ENCODE results near the gene STMN1. TPM values are rescaled to one million over a fixed set of nuclear protein-coding genes. Genes with fewer than 3 reads are reported as not detected.

STMN1 gene
- total RNA-seq, 1 experiment from 2014 or later, result 368 TPM

- TF ChIP-seq REST (IDR thresholded peaks at IDR 0.05; ENCODE audit: low read depth), result no peak
- no peak for TF ChIP-seq EZH2phosphoT487 (IDR thresholded peaks at IDR 0.05; ENCODE audit: borderline replicate concordance)
- TF ChIP-seq SRF (IDR thresholded peaks at IDR 0.05; ENCODE audit: low read depth), result no peak
Observed at GRCh38 chr1:25905680-25906643, at the start of gene STMN1 (continued).

GRCh38 chr1:25955553-25955952 is 49.3 kb upstream of the STMN1 start:
- CTCF ChIA-PET, result no interaction called here
- H3K4me2 ChIP-seq (ENCODE audit: low read length), result no peak overlapping the region

More at GRCh38 chr1:25955553-25955952, 49.3 kb upstream of the STMN1 start:
- no peaks in the 10 kb centered on the region for H3K4me1 ChIP-seq (ENCODE audit: control insufficient read depth in 1 of 2, insufficient read depth in 2 of 2, low read length in 2 of 2)
- DNase-seq (ENCODE audit: low read depth, low spot score) (no peak), ATAC-seq (no peak)
- no peak overlapping the region for H3K9ac ChIP-seq (ENCODE audit: low read length)
- intact Hi-C loops (cut with micrococcal nuclease), result no loop called here
- no peaks in the 10 kb centered on the region for H4K20me1 ChIP-seq (ENCODE audit: insufficient read depth)
- POLR2A ChIA-PET, result no interaction called here
- RAD21 ChIA-PET (ENCODE audit: low non-redundant PET in 1 of 2, low total read pairs in 2 of 2, uncharacterized antibody in 2 of 2, unreplicated experiment in 2 of 2), result no interaction called here
- no TSS peak for BruUV-seq (replicated peaks)
- no peak overlapping the region for H2AFZ ChIP-seq (ENCODE audit: low read depth, low read length, poor library complexity, severe bottlenecking)
- H3K9me2 ChIP-seq (ENCODE audit: insufficient read depth), result no peaks in the 10 kb centered on the region
- no peaks in the 10 kb centered on the region for H3K79me2 ChIP-seq (ENCODE audit: insufficient read depth, low read length)
- H3K4me3 ChIP-seq (replicated peaks in 1 of 2; ENCODE audit: low read depth in 1 of 2, low read length in 2 of 2), result no peak overlapping the region
- H3K36me3 ChIP-seq (ENCODE audit: control insufficient read depth in 1 of 2, insufficient read depth in 2 of 2, low read length in 2 of 2), result peaks cover 3 to 10% of the 10 kb centered on the region in 2 experiments; a peak in 2 of 4 replicates
- H3K9me3 ChIP-seq (ENCODE audit: control insufficient read depth in 1 of 2, insufficient read depth in 1 of 2, low read depth in 1 of 2, low read length in 2 of 2), result no peaks in the 10 kb centered on the region
- H3K27me3 ChIP-seq (ENCODE audit: insufficient read depth, low read length), result no peaks in the 10 kb centered on the region
- no peak overlapping the region for H3K27ac ChIP-seq (ENCODE audit: low read depth, low read length)
- TF ChIP-seq ATF3 (IDR thresholded peaks at IDR 0.05) (no peak), TCF7L2 (IDR thresholded peaks at IDR 0.05; ENCODE audit: borderline replicate concordance, extremely low read depth, insufficient read depth, insufficient read length) (no peak), REST (IDR thresholded peaks at IDR 0.05; ENCODE audit: low read depth) (no peak), FOSL1 (IDR thresholded peaks at IDR 0.05; ENCODE audit: low read depth) (no peak), SP1 (IDR thresholded peaks at IDR 0.05; ENCODE audit: low read depth) (no peak), SRF (IDR thresholded peaks at IDR 0.05; ENCODE audit: low read depth) (no peak), ZBTB33 (IDR thresholded peaks at IDR 0.05; ENCODE audit: extremely low read depth, insufficient replicate concordance, low read length) (no peak), ZNF274 (IDR thresholded peaks at IDR 0.05; ENCODE audit: low read depth, low read length) (no peak), ZFX (IDR thresholded peaks at IDR 0.05) (no peak), CEBPB (IDR thresholded peaks at IDR 0.05; ENCODE audit: low read depth) (no peak)
